GM18520 (cell line): Measurements from ENCODE around the gene CNTLN.
"Not testable (repeated sequence)": the region's sequence is repeated elsewhere in the genome, so short reads cannot be mapped to it uniquely, and the experiment has no call there.

Experiments used
- ATAC-seq: cut with Tn5 transposase; IDR thresholded peaks from one replicate; pipeline ENCODE4 v1.9.1; 2021; ENCODE audit not compliant: unreplicated experiment

The CNTLN gene

GRCh38 chr9:17397166-17397728 lies 262.4 kb downstream of the CNTLN start:
- ATAC-seq = not testable (repeated sequence)

- ATAC-seq = no peak
Measured at GRCh38 chr9:17398350-17398749, 263.5 kb downstream of the CNTLN start.

GRCh38 chr9:17401858-17402257 lies 267.0 kb downstream of the CNTLN start:
- ATAC-seq = no peak

DNA sequence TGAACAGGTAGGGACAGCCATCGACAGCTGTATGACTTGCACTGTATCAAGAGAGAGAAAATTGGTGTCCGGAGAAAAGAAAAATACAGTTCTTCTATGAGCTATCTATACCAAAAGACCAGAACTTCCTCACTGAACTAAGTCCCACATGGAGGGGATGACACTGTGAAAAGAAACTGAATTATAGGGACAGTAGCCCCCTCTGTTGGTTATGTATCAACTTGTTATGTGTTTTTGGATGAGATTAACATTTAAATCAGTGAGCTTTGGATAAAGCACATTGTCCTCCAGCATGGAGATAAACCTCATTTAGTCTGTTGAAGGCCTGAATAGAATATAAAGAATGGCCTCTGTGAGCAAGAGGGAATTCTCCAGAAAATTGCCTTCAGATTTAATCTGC lies 267.5 kb downstream of the CNTLN start:
- ATAC-seq = no peak

DNA sequence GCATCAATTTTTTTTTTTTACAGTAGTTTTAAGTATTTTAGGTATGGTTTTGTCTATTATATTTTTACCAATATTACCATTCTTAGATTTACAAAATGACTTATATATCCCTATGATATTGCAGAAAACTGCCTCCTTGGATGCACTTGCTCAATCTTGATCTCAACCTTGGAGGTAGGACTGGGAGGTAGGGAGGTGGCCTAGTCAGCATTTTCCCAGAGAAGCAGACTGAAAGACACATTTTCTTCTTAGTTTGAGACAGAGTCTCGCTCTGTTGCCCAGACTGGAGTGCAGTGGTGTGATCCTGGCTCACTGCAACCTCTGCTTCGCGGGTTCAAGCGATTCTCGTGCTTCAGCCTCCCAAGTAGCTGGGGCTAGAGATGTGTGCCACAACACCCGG lies 268.7 kb downstream of the CNTLN start:
- no peak for ATAC-seq

DNA sequence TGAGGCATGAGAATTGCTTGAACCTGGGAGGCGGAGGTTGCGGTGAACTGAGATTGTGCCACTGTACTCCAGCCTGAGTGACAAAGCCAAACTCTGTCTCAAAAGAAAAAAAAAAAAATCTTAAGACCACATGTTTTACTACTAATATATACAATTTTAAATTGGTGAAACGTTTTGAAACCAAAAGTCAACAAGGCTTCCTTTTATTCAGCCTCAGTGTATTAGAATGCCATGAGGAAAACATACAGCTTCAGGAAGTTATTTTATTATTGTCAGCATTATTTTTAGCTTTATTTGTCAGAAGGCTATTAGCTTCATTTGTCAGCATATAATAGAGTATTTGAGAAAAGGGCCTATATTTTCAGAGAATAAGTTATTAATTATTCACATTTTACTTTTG lies 280.1 kb downstream of the CNTLN start:
- no peak for ATAC-seq

DNA sequence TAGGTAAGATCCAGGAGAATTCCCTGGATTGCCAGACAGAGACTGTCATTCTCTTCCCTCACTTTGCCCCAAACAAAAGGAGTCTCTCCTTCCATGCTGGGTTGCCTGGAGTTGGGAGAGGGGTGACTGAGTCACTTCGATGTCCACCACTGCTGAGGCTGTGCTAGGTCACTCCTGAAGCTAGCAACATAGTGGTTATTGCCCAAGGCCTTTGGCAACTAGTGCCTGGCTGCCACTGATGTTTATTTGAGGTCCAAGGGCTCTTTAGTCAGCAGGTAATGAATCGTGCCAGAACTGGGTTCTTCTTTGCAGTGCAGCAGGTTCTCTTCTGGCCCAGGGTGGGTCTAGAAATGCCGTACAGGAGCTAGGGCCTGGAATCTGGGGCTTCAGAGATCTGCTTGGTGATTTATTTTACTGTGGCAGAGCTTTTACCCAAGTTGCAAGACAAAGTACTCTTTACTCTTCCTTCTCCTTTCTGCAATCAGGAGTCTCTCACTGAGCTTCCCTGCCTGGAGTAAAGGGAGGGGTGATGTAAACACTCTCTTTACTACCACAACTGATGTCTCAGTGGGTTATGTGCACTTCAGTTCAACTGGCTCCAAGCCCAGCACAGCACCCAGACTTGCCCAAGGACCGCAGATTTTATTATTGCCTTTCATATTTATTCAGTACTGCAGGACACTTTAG lies 288.3 kb downstream of the CNTLN start:
- ATAC-seq = no peak

GRCh38 chr9:17423681-17424011 lies 288.8 kb downstream of the CNTLN start:
- ATAC-seq = no peak

- ATAC-seq = no peak
Measured at GRCh38 chr9:17425384-17425783, 290.5 kb downstream of the CNTLN start.

- ATAC-seq = no peak
Measured at GRCh38 chr9:17433526-17433925, 298.7 kb downstream of the CNTLN start.

DNA sequence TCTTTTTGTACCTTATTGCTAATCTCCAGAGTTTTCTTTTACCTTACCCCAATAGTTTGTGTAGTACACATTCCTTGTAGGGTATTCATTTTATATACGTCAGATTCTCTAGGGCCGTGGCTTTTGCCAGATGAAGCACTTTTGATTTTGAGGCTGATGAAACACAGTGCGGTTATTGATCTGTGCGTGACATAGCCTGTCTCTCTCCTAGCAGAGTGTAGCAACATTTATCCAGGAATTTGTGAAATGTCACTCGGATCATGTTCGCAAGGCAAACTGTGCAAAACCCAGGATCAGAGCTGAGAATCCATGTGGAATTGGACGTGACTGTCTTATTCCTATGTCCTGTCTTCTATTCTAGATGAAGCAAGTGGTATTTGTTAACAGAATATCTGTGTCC lies 302.0 kb downstream of the CNTLN start:
- ATAC-seq = no peak

DNA sequence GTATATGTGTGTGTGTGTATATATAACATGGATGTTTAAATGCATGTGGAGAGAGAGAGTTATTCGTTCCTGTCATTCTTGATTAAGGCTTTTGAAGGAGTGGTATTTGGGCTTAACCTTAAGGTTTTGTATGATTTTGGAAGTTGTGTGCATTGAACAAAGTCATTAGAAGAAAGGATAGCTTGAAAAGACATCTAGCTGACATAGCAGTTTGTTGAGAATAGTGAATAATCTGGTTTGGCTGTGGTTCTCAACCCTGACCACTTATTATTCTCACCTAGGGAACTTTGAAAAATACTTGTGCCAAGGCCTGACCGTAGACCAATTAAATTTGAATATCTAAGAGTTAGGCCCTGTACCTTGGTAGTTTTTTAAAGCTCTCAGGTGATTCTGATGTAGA lies 303.0 kb downstream of the CNTLN start:
- ATAC-seq = no peak

DNA sequence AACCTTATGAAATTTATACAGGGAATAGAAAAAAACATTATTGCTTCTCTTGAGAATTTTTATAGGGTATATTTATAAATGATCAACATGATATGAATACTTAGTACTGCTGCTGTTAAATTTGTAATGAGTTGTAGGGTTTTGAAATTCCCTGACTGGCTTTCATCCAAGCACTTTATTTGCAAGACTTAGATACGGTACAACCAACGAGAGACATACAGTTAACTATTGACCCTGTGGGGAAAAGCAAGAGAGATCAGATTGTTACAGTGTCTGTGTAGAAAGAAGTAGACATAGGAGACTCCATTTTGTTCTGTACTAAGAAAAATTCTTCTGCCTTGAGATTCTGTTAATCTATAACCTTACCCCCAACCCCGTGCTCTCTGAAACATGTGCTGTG lies 310.3 kb downstream of the CNTLN start:
- not testable (repeated sequence) for ATAC-seq

- no peak for ATAC-seq
Measured at GRCh38 chr9:17453751-17454150, 318.9 kb downstream of the CNTLN start.

DNA sequence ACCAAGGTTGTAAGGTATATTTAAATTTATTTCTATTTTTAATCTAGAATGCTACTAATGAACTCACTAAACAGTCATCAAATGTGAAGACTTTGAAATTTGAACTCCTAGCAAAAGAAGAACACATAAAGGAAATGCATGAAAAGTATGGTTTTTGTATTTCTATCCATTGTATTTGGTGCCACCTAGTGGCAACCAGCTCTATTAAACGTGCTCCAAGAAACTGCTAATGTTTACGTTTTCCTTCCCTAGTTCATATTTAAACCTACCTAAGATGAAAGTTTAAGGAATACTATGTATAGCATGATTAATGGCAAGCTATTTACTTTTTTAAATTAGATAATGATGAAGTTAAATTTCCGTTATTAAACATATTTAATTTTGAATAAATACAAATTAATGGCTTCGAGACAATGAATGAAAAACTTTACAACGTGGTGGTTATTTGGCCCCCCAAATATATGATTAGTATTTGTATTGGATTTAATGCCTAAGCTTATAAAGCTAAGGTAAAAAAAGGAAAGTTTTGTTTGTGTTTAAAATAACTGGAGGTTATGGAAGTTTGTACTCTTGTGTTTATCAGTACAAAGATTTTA lies 328.1 kb downstream of the CNTLN start:
- no peak for ATAC-seq

DNA sequence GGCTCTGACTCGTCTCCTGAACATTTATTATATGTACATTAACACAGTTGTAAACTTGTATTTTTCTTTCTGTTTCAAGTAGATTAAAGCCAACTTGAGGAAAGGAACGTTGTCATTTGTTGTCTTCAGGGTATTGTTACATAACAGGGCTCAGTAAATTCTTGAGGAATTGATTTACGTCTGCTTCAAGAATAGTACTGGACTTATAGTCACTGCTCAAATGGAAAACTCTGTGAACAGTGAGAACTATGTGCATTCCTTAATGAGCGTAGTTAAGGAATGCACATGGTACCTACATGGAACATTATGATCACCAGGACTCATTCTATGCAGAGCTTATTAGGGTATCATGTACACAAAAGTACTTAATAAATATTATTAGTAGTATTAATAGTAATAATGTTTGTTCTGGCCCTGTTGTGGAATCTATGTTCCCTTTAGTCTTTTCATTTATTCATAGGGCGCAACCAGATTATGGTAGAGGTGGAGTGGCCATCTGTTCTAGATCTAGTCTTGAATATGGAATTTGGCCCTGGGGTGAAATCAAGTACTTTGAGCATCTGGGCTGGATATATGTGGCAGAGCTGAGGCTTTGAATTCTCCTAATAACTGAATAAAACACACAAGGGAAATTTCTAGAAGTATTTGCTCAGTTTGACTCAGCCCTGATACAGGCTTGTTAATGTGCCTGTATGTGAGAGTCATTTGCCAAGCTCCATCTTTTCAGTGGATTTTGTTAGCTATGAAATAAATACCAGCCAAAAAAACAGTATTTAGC lies 335.4 kb downstream of the CNTLN start:
- no peak for ATAC-seq

GRCh38 chr9:17472126-17472525 lies 337.3 kb downstream of the CNTLN start:
- ATAC-seq = no peak

GRCh38 chr9:17476401-17476800 lies 341.6 kb downstream of the CNTLN start:
- ATAC-seq = no peak

DNA sequence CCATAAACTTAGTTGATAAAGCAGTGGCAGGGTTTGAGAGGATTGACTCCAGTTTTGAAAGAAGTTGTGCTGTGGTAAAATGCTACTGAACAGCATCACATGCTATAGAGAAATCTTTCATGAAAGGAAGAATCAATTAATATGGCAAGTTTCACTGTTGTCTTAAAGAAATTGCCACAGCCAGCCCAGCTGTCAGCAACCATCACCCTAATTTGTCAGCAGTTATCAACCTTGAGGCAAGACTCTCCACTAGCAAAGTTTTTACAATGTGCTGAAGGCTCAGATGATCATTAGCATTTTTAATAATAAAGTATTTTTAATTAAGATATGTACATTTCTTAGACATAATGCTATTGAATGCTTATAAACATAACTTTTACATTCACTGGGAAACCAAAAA lies 343.0 kb downstream of the CNTLN start:
- ATAC-seq = no peak

DNA sequence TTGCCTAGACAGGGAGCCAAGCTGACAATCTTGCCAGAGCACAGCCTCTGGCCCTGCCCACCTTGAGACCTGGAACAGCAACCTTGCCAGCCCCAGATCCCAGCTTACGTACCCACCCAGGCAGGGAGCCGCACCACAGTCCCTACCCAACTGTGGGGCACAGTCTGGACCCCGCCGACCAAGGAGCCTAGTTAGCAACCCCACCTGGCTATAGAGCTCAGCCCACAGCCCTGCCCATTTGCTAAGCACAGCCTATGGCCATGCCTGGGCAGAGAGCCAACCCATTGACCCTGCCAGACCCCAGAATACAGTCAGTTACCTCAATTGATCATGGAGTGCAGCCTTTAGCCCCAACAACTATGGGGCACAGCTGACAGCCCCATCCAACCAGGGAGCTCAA lies 346.1 kb downstream of the CNTLN start:
- ATAC-seq = no peak

GRCh38 chr9:17481565-17481964 lies 346.7 kb downstream of the CNTLN start:
- no peak for ATAC-seq

DNA sequence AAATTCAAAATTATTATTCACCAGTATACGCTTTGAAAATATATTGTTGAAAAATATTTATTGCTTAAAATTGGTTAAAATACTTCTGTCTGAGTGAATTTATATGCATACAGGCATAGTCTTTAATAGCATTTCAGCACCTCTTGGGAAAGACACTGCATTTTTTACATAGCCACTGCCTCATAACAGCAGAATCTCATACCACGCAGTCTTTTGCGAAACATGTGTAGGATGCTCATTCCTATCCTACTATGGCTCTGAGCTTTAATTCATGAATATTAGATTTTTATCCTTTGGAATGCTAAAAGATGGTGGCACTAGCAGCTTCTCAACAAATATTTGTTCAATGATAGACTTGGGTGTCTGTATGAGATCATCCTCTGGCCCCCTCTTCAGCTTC lies 350.1 kb downstream of the CNTLN start:
- ATAC-seq = no peak
